ENCODE measurements around the gene TEX26. TPM values are rescaled to one million over a fixed set of nuclear protein-coding genes. Genes with fewer than 3 reads are reported as not detected.

Gene TEX26
- total and polyA plus RNA-seq, 10 of the 15 experiments (the other 5 are each of a cell fraction or from before 2014, with no cell fraction given), result not detected

DNA sequence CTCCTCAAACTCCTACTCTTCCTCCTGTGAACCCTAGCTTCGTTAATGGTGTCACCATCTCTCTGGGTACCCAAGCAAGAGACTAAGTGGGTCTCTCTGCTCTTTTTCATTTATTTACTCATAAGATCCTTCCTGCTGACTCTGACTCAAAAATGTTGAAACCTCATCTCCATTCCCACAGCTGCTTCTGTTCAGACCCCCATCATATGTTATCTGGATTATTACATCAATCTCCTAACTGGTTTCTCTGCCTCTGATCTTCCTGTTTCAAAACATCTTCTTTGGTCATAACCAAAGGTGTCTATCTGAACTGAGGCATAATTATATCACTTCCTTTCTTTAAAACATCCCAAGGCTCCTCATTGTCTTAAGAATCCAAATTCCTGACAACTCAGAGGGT, 28.4 kb upstream of the TEX26 start:
- CTCF ChIA-PET, result interaction anchor here (0.6 kb wide), 1 partner anchor 12 kb away, joined by 3 read pairs; no protein-coding TSS in a partner anchor
- no peak for DNase-seq (ENCODE audit: low read depth, low spot score)
- H3K27ac ChIP-seq (ENCODE audit: control insufficient read depth, insufficient read depth), result no peak overlapping the region
- POLR2A ChIA-PET, result no interaction called here
- no peaks in the 10 kb centered on the region for H3K36me3 ChIP-seq (ENCODE audit: control insufficient read depth in 2 of 2, insufficient read depth in 2 of 2, low read length in 1 of 2)
- no peaks in the 10 kb centered on the region for H3K79me2 ChIP-seq (ENCODE audit: control insufficient read depth, insufficient read depth, low read length)
- 0% methylated on average over 1 of the region's 1 CpG for WGBS (ENCODE audit: insufficient coverage, insufficient replicate concordance, low lambda C conversion rate, missing lambda C conversion rate)
- H3K9ac ChIP-seq (ENCODE audit: control insufficient read depth, insufficient read depth, low read length), result no peak overlapping the region
- TF ChIP-seq ATF7 (IDR thresholded peaks at IDR 0.05; ENCODE audit: low read depth) (no peak), RELA (IDR thresholded peaks at IDR 0.05; ENCODE audit: borderline replicate concordance, partially characterized antibody) (no peak), ZNF687 (IDR thresholded peaks at IDR 0.05) (no peak), TARDBP (IDR thresholded peaks at IDR 0.05; ENCODE audit: borderline replicate concordance) (no peak), RAD51 (IDR thresholded peaks at IDR 0.05) (no peak), NR2F1 (conservative IDR thresholded peaks at IDR 0.05) (no peak), TCF12 (IDR thresholded peaks at IDR 0.05; ENCODE audit: low read depth, low read length) (no peak), BRCA1 (IDR thresholded peaks at IDR 0.05; ENCODE audit: low read depth, low read length) (no peak), CBFB (IDR thresholded peaks at IDR 0.05; ENCODE audit: low read depth) (no peak)
- TF ChIP-seq, protein P1, sequence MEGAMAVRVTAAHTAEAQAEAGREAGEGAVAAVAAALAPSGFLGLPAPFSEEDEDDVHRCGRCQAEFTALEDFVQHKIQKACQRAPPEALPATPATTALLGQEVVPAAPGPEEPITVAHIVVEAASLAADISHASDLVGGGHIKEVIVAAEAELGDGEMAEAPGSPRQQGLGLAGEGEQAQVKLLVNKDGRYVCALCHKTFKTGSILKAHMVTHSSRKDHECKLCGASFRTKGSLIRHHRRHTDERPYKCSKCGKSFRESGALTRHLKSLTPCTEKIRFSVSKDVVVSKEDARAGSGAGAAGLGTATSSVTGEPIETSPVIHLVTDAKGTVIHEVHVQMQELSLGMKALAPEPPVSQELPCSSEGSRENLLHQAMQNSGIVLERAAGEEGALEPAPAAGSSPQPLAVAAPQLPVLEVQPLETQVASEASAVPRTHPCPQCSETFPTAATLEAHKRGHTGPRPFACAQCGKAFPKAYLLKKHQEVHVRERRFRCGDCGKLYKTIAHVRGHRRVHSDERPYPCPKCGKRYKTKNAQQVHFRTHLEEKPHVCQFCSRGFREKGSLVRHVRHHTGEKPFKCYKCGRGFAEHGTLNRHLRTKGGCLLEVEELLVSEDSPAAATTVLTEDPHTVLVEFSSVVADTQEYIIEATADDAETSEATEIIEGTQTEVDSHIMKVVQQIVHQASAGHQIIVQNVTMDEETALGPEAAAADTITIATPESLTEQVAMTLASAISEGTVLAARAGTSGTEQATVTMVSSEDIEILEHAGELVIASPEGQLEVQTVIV (IDR thresholded peaks at IDR 0.05; ENCODE audit: borderline replicate concordance, partially characterized antibody), result no peak
- TF ChIP-seq, protein P2, sequence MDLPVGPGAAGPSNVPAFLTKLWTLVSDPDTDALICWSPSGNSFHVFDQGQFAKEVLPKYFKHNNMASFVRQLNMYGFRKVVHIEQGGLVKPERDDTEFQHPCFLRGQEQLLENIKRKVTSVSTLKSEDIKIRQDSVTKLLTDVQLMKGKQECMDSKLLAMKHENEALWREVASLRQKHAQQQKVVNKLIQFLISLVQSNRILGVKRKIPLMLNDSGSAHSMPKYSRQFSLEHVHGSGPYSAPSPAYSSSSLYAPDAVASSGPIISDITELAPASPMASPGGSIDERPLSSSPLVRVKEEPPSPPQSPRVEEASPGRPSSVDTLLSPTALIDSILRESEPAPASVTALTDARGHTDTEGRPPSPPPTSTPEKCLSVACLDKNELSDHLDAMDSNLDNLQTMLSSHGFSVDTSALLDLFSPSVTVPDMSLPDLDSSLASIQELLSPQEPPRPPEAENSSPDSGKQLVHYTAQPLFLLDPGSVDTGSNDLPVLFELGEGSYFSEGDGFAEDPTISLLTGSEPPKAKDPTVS (IDR thresholded peaks at IDR 0.05; ENCODE audit: low read depth, low read length), result no peak
- TF ChIP-seq, protein P3, sequence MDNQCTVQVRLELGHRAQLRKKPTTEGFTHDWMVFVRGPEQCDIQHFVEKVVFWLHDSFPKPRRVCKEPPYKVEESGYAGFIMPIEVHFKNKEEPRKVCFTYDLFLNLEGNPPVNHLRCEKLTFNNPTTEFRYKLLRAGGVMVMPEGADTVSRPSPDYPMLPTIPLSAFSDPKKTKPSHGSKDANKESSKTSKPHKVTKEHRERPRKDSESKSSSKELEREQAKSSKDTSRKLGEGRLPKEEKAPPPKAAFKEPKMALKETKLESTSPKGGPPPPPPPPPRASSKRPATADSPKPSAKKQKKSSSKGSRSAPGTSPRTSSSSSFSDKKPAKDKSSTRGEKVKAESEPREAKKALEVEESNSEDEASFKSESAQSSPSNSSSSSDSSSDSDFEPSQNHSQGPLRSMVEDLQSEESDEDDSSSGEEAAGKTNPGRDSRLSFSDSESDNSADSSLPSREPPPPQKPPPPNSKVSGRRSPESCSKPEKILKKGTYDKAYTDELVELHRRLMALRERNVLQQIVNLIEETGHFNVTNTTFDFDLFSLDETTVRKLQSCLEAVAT (IDR thresholded peaks at IDR 0.05), result no peak
- no peaks in the 10 kb centered on the region for H3K4me1 ChIP-seq (ENCODE audit: control insufficient read depth, insufficient read depth, low read length)
- no TSS peak for BruUV-seq (replicated peaks)
- in situ Hi-C loops (cut with MboI) (no loop called here), intact Hi-C loops (cut with micrococcal nuclease; ENCODE audit: unreplicated experiment) (no loop called here)
- no peak for ATAC-seq
- H3K9me3 ChIP-seq (replicated peaks; ENCODE audit: control insufficient read depth, insufficient read depth, low read length), result no peaks in the 10 kb centered on the region
- no peak for FAIRE-seq
- no peaks in the 10 kb centered on the region for H4K20me1 ChIP-seq (ENCODE audit: control insufficient read depth, insufficient read depth)
- no peak overlapping the region for H3K4me2 ChIP-seq (ENCODE audit: control insufficient read depth, insufficient read depth)
- RAD21 ChIA-PET (ENCODE audit: unreplicated experiment), result no interaction called here
- no peak overlapping the region for H2AFZ ChIP-seq (ENCODE audit: control insufficient read depth, low read depth, low read length)
- SMC1A ChIA-PET (ENCODE audit: uncharacterized antibody, unreplicated experiment), result no interaction called here
- peaks cover 0 to 11% of the 10 kb centered on the region in 2 experiments; a peak in 3 of 4 replicates for H3K27me3 ChIP-seq (replicated peaks in 1 of 2; ENCODE audit: control insufficient read depth in 2 of 2, insufficient read depth in 2 of 2, low read length in 1 of 2)
- H3K4me3 ChIP-seq, result no peak overlapping the region

Data from GM12878 (cell line).